ENCODE measurements around the gene CD3E. TPM values are rescaled to one million over a fixed set of nuclear protein-coding genes. Genes with fewer than 3 reads are reported as not detected.

The CD3E gene
- total RNA-seq, 3 donors from 2014 or later, result 6.3 to 9.7 (median 9.7) TPM

- intact Hi-C loops (cut with DNase I, micrococcal nuclease), result no loop called here
- TF ChIP-seq CTCF (IDR thresholded peaks at IDR 0.05), result no peak
- H3K4me1 ChIP-seq (ENCODE audit: low read depth), result peaks cover 18% of the 10 kb centered on the region
- DNase-seq, result no peak
- ATAC-seq, result peak; percentile 82
- no peak overlapping the region for H3K4me3 ChIP-seq
- H3K9me3 ChIP-seq, result no peaks in the 10 kb centered on the region
- H3K36me3 ChIP-seq (ENCODE audit: low read depth), result no peaks in the 10 kb centered on the region
Measured at GRCh38 chr11:118274186-118274585, 30.3 kb upstream of the CD3E start.

GRCh38 chr11:118275176-118275575, 29.4 kb upstream of the CD3E start:
- DNase-seq, result no peak
- no peak for ATAC-seq
- intact Hi-C loops (cut with DNase I, micrococcal nuclease), result no loop called here
- H3K9me3 ChIP-seq, result no peaks in the 10 kb centered on the region
- no peak overlapping the region for H3K4me3 ChIP-seq
- H3K4me1 ChIP-seq (ENCODE audit: low read depth), result peaks cover 18% of the 10 kb centered on the region
- no peak for TF ChIP-seq CTCF (IDR thresholded peaks at IDR 0.05)
- no peaks in the 10 kb centered on the region for H3K36me3 ChIP-seq (ENCODE audit: low read depth)

- DNase-seq, result no peak
- Histone ChIP-seq H3K36me3 (ENCODE audit: low read depth) (no peaks in the 10 kb centered on the region), H3K9me3 (no peaks in the 10 kb centered on the region), H3K4me3 (no peak overlapping the region), H3K4me1 (ENCODE audit: low read depth) (peaks cover 18% of the 10 kb centered on the region)
- no peak for TF ChIP-seq CTCF (IDR thresholded peaks at IDR 0.05)
- intact Hi-C loops (cut with DNase I, micrococcal nuclease), result no loop called here
- ATAC-seq, result no peak
Measured at GRCh38 chr11:118276422-118276821, 28.1 kb upstream of the CD3E start.

DNA sequence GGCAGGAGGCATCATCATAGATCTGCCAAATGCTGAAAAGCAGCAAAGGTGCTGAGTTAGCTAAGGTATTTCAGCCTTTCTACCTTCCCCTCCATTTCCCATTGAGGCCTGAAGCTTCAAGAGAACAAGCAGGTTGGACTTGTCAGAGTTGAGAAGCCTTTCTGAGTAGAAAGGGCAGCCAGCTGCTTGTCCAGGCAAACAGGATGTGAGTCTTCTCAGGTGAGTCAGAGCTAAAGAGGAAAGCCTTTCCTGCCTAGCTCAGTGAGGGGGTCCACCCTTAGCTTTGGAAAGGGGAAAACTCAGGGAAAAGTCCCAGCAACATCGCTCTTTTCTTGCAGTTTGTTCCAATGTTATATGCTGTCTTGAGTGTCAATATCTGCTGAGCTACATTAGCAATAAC, 27.2 kb upstream of the CD3E start:
- TF ChIP-seq CTCF (IDR thresholded peaks at IDR 0.05), result no peak
- H3K4me1 ChIP-seq (ENCODE audit: low read depth), result peaks cover 19% of the 10 kb centered on the region
- DNase-seq (no peak), ATAC-seq (peak; percentile 78)
- intact Hi-C loops (cut with DNase I, micrococcal nuclease), result no loop called here
- no peaks in the 10 kb centered on the region for H3K9me3 ChIP-seq
- H3K4me3 ChIP-seq, result no peak overlapping the region
- no peaks in the 10 kb centered on the region for H3K36me3 ChIP-seq (ENCODE audit: low read depth)

DNA sequence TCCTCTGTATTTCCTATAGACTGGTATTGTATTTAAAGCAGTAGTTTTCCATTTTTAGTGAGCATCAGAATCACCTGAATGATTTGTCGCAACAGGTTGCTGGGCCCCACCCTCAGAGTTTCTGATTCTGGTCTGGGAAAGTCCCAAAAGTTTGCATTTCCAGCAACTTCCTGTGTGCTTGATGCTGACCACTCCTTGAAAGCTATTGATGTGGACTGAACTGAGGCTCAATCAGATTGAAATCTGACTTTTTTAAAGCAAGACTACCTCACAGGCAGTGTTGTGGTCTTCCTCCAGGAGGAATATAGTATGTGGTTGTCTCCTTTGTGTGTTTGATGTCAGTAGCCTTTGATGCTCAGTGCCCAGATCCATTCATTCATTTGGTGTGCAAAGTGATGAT, 23.2 kb upstream of the CD3E start:
- peak; percentile 40 for ATAC-seq
- DNase-seq, result no peak
- Histone ChIP-seq H3K4me1 (ENCODE audit: low read depth) (peaks cover 9% of the 10 kb centered on the region), H3K9me3 (no peaks in the 10 kb centered on the region), H3K4me3 (no peak overlapping the region), H3K36me3 (ENCODE audit: low read depth) (no peaks in the 10 kb centered on the region)
- intact Hi-C loops (cut with DNase I, micrococcal nuclease), result loop anchor here in 1 of 2 donors (10.0 kb wide), 1 partner anchor 76 kb away; no protein-coding TSS in a partner anchor
- TF ChIP-seq CTCF (IDR thresholded peaks at IDR 0.05), result no peak

DNA sequence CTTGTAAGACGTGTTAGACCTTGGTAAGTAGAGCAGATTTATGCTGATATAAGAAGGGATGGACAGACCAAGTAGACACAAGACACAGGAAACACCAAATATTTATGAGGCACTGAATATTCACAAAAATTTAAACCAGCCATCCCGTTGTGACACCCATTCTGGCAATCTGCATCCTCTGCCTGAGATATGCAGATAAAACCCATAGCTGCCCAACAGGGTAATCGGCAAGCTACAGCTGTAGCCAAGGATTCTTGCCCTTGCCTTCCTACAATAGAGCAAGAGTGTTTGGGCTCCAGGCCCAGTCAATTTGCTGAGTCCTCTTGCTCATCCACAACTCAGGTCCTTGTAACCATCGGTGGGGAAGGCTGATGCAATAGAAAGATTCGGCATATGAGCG, 21.9 kb upstream of the CD3E start:
- TF ChIP-seq CTCF (IDR thresholded peaks at IDR 0.05), result no peak
- Histone ChIP-seq H3K4me1 (ENCODE audit: low read depth) (peaks cover 5% of the 10 kb centered on the region), H3K4me3 (no peak overlapping the region), H3K9me3 (no peaks in the 10 kb centered on the region), H3K36me3 (ENCODE audit: low read depth) (no peaks in the 10 kb centered on the region)
- ATAC-seq (no peak), DNase-seq (no peak)
- intact Hi-C loops (cut with DNase I, micrococcal nuclease), result loop anchor here in 1 of 2 donors (10.0 kb wide), 1 partner anchor 78 kb away; no protein-coding TSS in a partner anchor
